HepG2 (cell line): ENCODE results near the gene SRRM1. TPM values are rescaled to one million over a fixed set of nuclear protein-coding genes. Genes with fewer than 3 reads are reported as not detected.

Experiments
- DZIP1 ChIP-seq: sonication (generic); formaldehyde crosslinking; IDR thresholded peaks from 2 replicates; pipeline ENCODE4 v1.5.0; 2020; ENCODE audit warnings: mild to moderate bottlenecking, missing genetic modification reagents
- EP300 ChIP-seq, 3 experiments: sonication (generic) in 1 of 3; formaldehyde crosslinking in 1 of 3; IDR thresholded peaks; 2 replicates each; pipeline versions ENCODE4 v1.5.1 to v1.6.1; 2011 to 2020; ENCODE audit warnings: low read depth in 2 of 3, low read length in 2 of 3, borderline replicate concordance in 1 of 3, improper control_type of control experiment in 1 of 3, mild to moderate bottlenecking in 1 of 3, missing genetic modification reagents in 1 of 3, moderate library complexity in 1 of 3
- GMEB2 ChIP-seq: IDR thresholded peaks from 2 replicates; pipeline ENCODE4 v1.6.1; 2016; ENCODE audit warnings: missing biosample characterization, missing genetic modification reagents, low read depth
- KDM1A ChIP-seq: IDR thresholded peaks from 2 replicates; pipeline ENCODE4 v1.6.1; 2016; ENCODE audit warnings: missing compliant biosample characterization
- MBNL3 ChIP-seq: fragments of 250-450 bp; sonication (Bioruptor Pico); conservative IDR thresholded peaks from 2 replicates; pipeline ENCODE4 v1.8.0; 2022; ENCODE audit warnings: mild to moderate bottlenecking, inconsistent platforms
- MLXIP ChIP-seq: sonication (generic); formaldehyde crosslinking; IDR thresholded peaks from 2 replicates; pipeline ENCODE4 v1.9.0; 2021; ENCODE audit warnings: missing genetic modification reagents, borderline replicate concordance
- NAIF1 ChIP-seq: sonication (generic); formaldehyde crosslinking; IDR thresholded peaks from 2 replicates; pipeline ENCODE4 v1.5.0; 2020; ENCODE audit warnings: mild to moderate bottlenecking, missing genetic modification reagents, borderline replicate concordance
- RORA ChIP-seq: sonication (generic); formaldehyde crosslinking; IDR thresholded peaks from 2 replicates; pipeline ENCODE4 v1.5.0; 2020; ENCODE audit warnings: mild to moderate bottlenecking, missing genetic modification reagents, moderate library complexity
- SAP130 ChIP-seq: IDR thresholded peaks from 2 replicates; pipeline ENCODE4 v1.6.1; 2016; ENCODE audit warnings: low read depth
- ZBTB46 ChIP-seq: sonication (generic); formaldehyde crosslinking; IDR thresholded peaks from 2 replicates; pipeline ENCODE4 v1.4.0; 2020; ENCODE audit warnings: mild to moderate bottlenecking, missing genetic modification reagents, borderline replicate concordance
- ZNF20 ChIP-seq: sonication (generic); formaldehyde crosslinking; IDR thresholded peaks from 2 replicates; pipeline ENCODE4 v1.4.0; 2020; ENCODE audit warnings: mild to moderate bottlenecking, moderate library complexity, missing genetic modification reagents
- ZNF614 ChIP-seq: IDR thresholded peaks from 2 replicates; pipeline ENCODE4 v1.6.1; 2018; ENCODE audit warnings: missing biosample characterization, missing genetic modification reagents, inconsistent platforms, borderline replicate concordance
- ZNF800 ChIP-seq: sonication (generic); formaldehyde crosslinking; IDR thresholded peaks from 2 replicates; pipeline ENCODE4 v1.4.0; 2020; ENCODE audit warnings: missing genetic modification reagents
- ZSCAN22 ChIP-seq: sonication (generic); formaldehyde crosslinking; IDR thresholded peaks from 2 replicates; pipeline ENCODE4 v1.4.0; 2020; ENCODE audit warnings: mild to moderate bottlenecking, missing genetic modification reagents
- polyA plus RNA-seq, 8 experiments: library from polyadenylated mRNA; depleted of rRNA in 3 of 8; stranded (reverse) in 7 of 8; unstranded in 1 of 8; fragments of >200 nt; fragmentation: Illumina TruSeq in 4 of 8; extraction: Trizol in 4 of 8; gene quantifications; 2 replicates each; pipeline versions ENCODE4 v1.2.1 to v1.2.3, GENCODE V29; 2011 to 2016; ENCODE audit warnings: low read depth in 4 of 8, missing spikeins in 1 of 8, mixed read lengths in 1 of 8; ENCODE audit not compliant: insufficient read depth in 1 of 8
- total RNA-seq, 5 experiments: library from RNA; depleted of rRNA; stranded (reverse); fragments of >200 nt; fragmentation: Illumina TruSeq; extraction: Trizol; gene quantifications; 2 replicates each; pipeline ENCODE4 v1.2.3, GENCODE V29; 2016; ENCODE audit warnings: low read depth in 1 of 5

The SRRM1 gene
- total and polyA plus RNA-seq, 2 of the 13 experiments (the other 11 are each of a cell fraction or from before 2014, with no cell fraction given) = 31.6 to 44.5 TPM

GRCh38 chr1:24642481-24643362, at the start of gene SRRM1 (continued):
- TF ChIP-seq ZNF20 (CRISPR knock-in tag) (peak; percentile 85; the same call in 1 of the 2 replicates), DZIP1 (CRISPR knock-in tag) (peak; percentile 63; the same call in 1 of the 2 replicates), MBNL3 (CRISPR knock-in tag) (no peak), MLXIP (CRISPR knock-in tag) (no peak), SAP130 (CRISPR knock-in tag) (peak; percentile 94), GMEB2 (peak; percentile 75), ZNF800 (CRISPR knock-in tag) (peak; percentile 45; the same call in 1 of the 2 replicates), ZNF614 (CRISPR knock-in tag) (0 out of 2 replicates have a peak, but pooled peaks have one; percentile 30), NAIF1 (0 out of 2 replicates have a peak, but pooled peaks have one; percentile 66), ZBTB46 (no peak), KDM1A (0 out of 2 replicates have a peak, but pooled peaks have one; percentile 37), RORA (CRISPR knock-in tag) (no peak), EP300 (IDR thresholded peaks at IDR 0.05; ENCODE audit: low read depth in 2 of 2, low read length in 2 of 2) (no peak), EP300 (CRISPR knock-in tag; IDR thresholded peaks at IDR 0.05; ENCODE audit: borderline replicate concordance) (peak; percentile 41; the same call in 1 of the 2 replicates), ZSCAN22 (CRISPR knock-in tag) (no peak)
